Activated CD8-positive, alpha-beta T cell treated with anti-CD3 and anti-CD28 coated beads for 36 hours (primary cell): Measurements from ENCODE around the gene HSPA12A. TPM values are rescaled to one million over a fixed set of nuclear protein-coding genes. Genes with fewer than 3 reads are reported as not detected.

Experiments
- ATAC-seq: fragments of 200-7000 bp; cut with Tn5 transposase; one replicate; pipeline ENCODE4 v1.10.0; 2021; ENCODE audit warnings: mild to moderate bottlenecking, moderate library complexity
- CTCF ChIA-PET: fragments of 350-600 bp; sonication (Branson Sonifier 250); formaldehyde crosslinking; loops from one replicate; lab custom pipeline; 2021; ENCODE audit warnings: antibody characterized with exemption; lab: Charles Lee
- POLR2A ChIA-PET: fragments of 350-600 bp; sonication (Branson Sonifier 250); formaldehyde crosslinking; loops from one replicate; lab custom pipeline; 2021; ENCODE audit warnings: antibody characterized with exemption; lab: Charles Lee
- DNase-seq: peaks from one replicate; pipeline ENCODE4 v3.0.0-alpha.2; 2020
- H3K27ac Mint-ChIP-seq: one replicate; pipeline ENCODE4 v1.8.0; 2021; ENCODE audit warnings: mild to moderate bottlenecking, mixed read lengths
- H3K27me3 Mint-ChIP-seq: one replicate; pipeline ENCODE4 v1.8.0; 2021; ENCODE audit warnings: mixed read lengths
- H3K36me3 Mint-ChIP-seq: one replicate; pipeline ENCODE4 v1.8.0; 2021; ENCODE audit warnings: low read depth, mixed read lengths
- H3K4me1 Mint-ChIP-seq: one replicate; pipeline ENCODE4 v1.8.0; 2021; ENCODE audit warnings: low read depth, mixed read lengths
- H3K4me3 Mint-ChIP-seq: one replicate; pipeline ENCODE4 v1.8.0; 2021; ENCODE audit warnings: mild to moderate bottlenecking, moderate library complexity, mixed read lengths
- H3K9me3 Mint-ChIP-seq: one replicate; pipeline ENCODE4 v1.8.0; 2021; ENCODE audit warnings: mixed read lengths
- intact Hi-C: fragments of 100-400 bp; cut with micrococcal nuclease; formaldehyde crosslinking; loops from one replicate; pipeline ENCODE4 v1.10.0; 2022
- total RNA-seq, 2 experiments: library from RNA; stranded (reverse); gene quantifications; one replicate each; pipeline ENCODE4 v1.2.3, GENCODE V29; 2021
- TF ChIP-seq, protein P1 (sequence below): fragments of 200-600 bp; IDR thresholded peaks from one replicate; pipeline ENCODE4 v1.8.0; 2022; ENCODE audit warnings: antibody characterized with exemption, mild to moderate bottlenecking

The HSPA12A gene
- total RNA-seq, 2 experiments from 2014 or later, result 0.07 TPM; not detected in 1

DNA sequence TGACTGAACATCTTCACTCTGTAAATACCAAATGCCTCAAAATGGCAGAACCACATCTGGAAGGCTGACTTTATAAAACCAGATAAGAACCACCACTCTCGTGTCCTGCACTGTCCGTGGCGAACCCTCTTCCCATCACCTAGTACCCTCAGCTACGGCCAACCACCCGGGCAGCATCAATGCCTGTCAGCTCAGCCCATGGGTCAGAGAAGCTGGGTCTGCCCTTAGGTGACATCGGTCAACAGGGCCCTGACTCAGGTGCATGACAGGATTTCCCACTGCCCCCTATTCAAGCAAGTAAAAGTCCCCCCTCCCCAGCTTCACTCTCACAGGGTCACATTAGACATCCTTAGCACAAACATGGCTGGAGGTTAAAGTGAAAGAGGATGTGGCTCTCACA, 56.6 kb downstream of the HSPA12A start:
- POLR2A ChIA-PET, result no interaction called here
- H3K27me3 Mint-ChIP-seq, result peaks cover 21% of the 10 kb centered on the region

GRCh38 chr10:116684781-116685180, 57.6 kb downstream of the HSPA12A start:
- DNase-seq, result no peak
- no peaks in the 10 kb centered on the region for H3K9me3 Mint-ChIP-seq
- H3K4me1 Mint-ChIP-seq, result no peaks in the 10 kb centered on the region
- H3K27ac Mint-ChIP-seq, result no peak overlapping the region
- peaks cover 19% of the 10 kb centered on the region for H3K27me3 Mint-ChIP-seq
- CTCF ChIA-PET, result interaction anchor here (6.5 kb wide), 1 partner anchor 103 kb away, joined by 82 read pairs; no protein-coding TSS in a partner anchor
- intact Hi-C loops, result loop anchor here (5.0 kb wide), 2 partner anchors 83 to 493 kb away; no protein-coding TSS in a partner anchor
- no peaks in the 10 kb centered on the region for H3K36me3 Mint-ChIP-seq
- H3K4me3 Mint-ChIP-seq, result no peak overlapping the region
- TF ChIP-seq, protein P1, sequence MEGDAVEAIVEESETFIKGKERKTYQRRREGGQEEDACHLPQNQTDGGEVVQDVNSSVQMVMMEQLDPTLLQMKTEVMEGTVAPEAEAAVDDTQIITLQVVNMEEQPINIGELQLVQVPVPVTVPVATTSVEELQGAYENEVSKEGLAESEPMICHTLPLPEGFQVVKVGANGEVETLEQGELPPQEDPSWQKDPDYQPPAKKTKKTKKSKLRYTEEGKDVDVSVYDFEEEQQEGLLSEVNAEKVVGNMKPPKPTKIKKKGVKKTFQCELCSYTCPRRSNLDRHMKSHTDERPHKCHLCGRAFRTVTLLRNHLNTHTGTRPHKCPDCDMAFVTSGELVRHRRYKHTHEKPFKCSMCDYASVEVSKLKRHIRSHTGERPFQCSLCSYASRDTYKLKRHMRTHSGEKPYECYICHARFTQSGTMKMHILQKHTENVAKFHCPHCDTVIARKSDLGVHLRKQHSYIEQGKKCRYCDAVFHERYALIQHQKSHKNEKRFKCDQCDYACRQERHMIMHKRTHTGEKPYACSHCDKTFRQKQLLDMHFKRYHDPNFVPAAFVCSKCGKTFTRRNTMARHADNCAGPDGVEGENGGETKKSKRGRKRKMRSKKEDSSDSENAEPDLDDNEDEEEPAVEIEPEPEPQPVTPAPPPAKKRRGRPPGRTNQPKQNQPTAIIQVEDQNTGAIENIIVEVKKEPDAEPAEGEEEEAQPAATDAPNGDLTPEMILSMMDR, result no peak
- no peak for ATAC-seq
- POLR2A ChIA-PET, result no interaction called here

More for the DNA sequence above, 56.6 kb downstream of the HSPA12A start:
- intact Hi-C loops, result loop anchor here (5.0 kb wide), 1 partner anchor 81 kb away; no protein-coding TSS in a partner anchor
- H3K4me3 Mint-ChIP-seq, result no peak overlapping the region
- ATAC-seq (no peak), DNase-seq (no peak)
- H3K4me1 Mint-ChIP-seq, result no peaks in the 10 kb centered on the region
- no peak overlapping the region for H3K27ac Mint-ChIP-seq
- TF ChIP-seq, protein P1, result no peak
- CTCF ChIA-PET, result interaction anchor here (0.9 kb wide), 1 partner anchor 112 kb away, joined by 4 read pairs; no protein-coding TSS in a partner anchor
- no peaks in the 10 kb centered on the region for H3K9me3 Mint-ChIP-seq
- no peaks in the 10 kb centered on the region for H3K36me3 Mint-ChIP-seq

DNA sequence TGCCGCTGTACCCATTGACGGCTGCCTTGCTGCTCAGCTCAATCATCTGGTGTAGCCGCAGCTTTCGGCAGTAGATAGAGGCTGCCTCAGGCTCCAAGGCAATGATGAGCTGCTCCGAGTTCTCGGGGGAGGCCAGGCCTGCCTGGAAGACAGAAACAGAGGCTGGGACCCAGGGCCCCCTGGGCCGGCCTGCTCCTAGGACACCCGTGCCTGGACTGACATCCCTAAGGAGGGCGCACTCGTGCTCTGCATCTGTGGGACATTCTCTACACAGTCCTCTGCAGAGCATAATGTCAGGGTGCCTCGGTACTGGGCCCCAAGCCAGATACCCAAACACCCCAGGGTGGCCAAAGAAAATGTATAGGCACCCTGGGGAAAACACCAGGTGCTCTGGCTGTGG, 58.5 kb downstream of the HSPA12A start:
- Mint-ChIP-seq H3K36me3 (no peaks in the 10 kb centered on the region), H3K4me3 (no peak overlapping the region), H3K9me3 (no peaks in the 10 kb centered on the region), H3K27ac (no peak overlapping the region), H3K4me1 (no peaks in the 10 kb centered on the region), H3K27me3 (peaks cover 15% of the 10 kb centered on the region)
- no peak for DNase-seq
- intact Hi-C loops, result loop anchor here (5.0 kb wide), 1 partner anchor 493 kb away; no protein-coding TSS in a partner anchor
- ChIA-PET CTCF (interaction anchor here (0.9 to 6.5 kb wide), 2 partner anchors 104 to 493 kb away, joined by 3 to 82 read pairs; no protein-coding TSS in a partner anchor), POLR2A (no interaction called here)
- TF ChIP-seq, protein P1, result no peak
- ATAC-seq, result no peak

DNA sequence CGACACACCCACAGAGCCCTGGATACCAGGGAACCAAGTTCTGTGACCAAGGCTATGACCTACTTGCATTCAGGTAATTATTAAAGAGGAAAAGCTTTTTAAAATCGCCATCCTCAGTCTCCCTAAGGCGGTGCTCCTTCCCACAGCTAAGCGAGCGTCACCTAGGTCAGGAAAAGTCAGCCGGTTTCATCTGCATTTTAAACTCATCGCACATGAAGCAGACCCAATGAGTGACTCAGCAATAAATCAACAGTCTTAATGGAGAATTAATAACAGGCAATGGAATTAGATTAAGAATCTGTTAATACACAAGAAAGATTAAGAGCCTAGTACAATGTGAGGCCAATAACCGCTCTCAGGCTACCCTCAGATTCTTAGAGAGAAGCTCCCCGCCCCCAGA, 59.2 kb downstream of the HSPA12A start:
- intact Hi-C loops, result loop anchor here (5.0 kb wide), 1 partner anchor 494 kb away; no protein-coding TSS in a partner anchor
- H3K36me3 Mint-ChIP-seq, result no peaks in the 10 kb centered on the region
- ATAC-seq (no peak), DNase-seq (no peak)
- ChIA-PET CTCF (interaction anchor here (0.9 to 6.5 kb wide), 3 partner anchors 105 to 493 kb away, joined by 3 to 82 read pairs (median 6); no protein-coding TSS in a partner anchor), POLR2A (no interaction called here)
- H3K27ac Mint-ChIP-seq, result no peak overlapping the region
- no peak overlapping the region for H3K4me3 Mint-ChIP-seq
- no peaks in the 10 kb centered on the region for H3K4me1 Mint-ChIP-seq
- no peaks in the 10 kb centered on the region for H3K9me3 Mint-ChIP-seq
- H3K27me3 Mint-ChIP-seq, result peaks cover 13% of the 10 kb centered on the region
- TF ChIP-seq, protein P1, result no peak

GRCh38 chr10:116679351-116679750, 63.0 kb downstream of the HSPA12A start:
- no peak overlapping the region for H3K27ac Mint-ChIP-seq
- peaks cover 7% of the 10 kb centered on the region for H3K27me3 Mint-ChIP-seq
- no peaks in the 10 kb centered on the region for H3K9me3 Mint-ChIP-seq
- no peak overlapping the region for H3K4me3 Mint-ChIP-seq
- no peak for ATAC-seq
- ChIA-PET POLR2A (no interaction called here), CTCF (interaction anchor here (6.5 kb wide), 1 partner anchor 109 kb away, joined by 82 read pairs; no protein-coding TSS in a partner anchor)
- intact Hi-C loops, result no loop called here
- no peaks in the 10 kb centered on the region for H3K36me3 Mint-ChIP-seq
- no peaks in the 10 kb centered on the region for H3K4me1 Mint-ChIP-seq
- no peak for DNase-seq
- TF ChIP-seq, protein P1, result no peak
